Muscle of leg (tissue), 11 donors: Measurements from ENCODE around the gene CHRNA3. TPM values are rescaled to one million over a fixed set of nuclear protein-coding genes. Genes with fewer than 3 reads are reported as not detected.
"Not testable (repeated sequence)": the region's sequence is repeated elsewhere in the genome, so short reads cannot be mapped to it uniquely, and the experiment has no call there.

Experiments
- DNase-seq: peaks from one replicate; pipeline ENCODE4 v3.0.0; 2013
- H3K27ac ChIP-seq: one replicate; pipeline ENCODE4 v1.5.1; 2013; ENCODE audit warnings: mild to moderate bottlenecking, low read length, control low read depth
- H3K27me3 ChIP-seq: one replicate; pipeline ENCODE4 v1.6.1; 2013; ENCODE audit warnings: low read length; ENCODE audit not compliant: control insufficient read depth, insufficient read depth
- H3K36me3 ChIP-seq: one replicate; pipeline ENCODE4 v1.6.1; 2013; ENCODE audit warnings: low read length; ENCODE audit not compliant: control insufficient read depth, insufficient read depth
- H3K4me1 ChIP-seq: one replicate; pipeline ENCODE4 v1.6.1; 2013; ENCODE audit warnings: low read length; ENCODE audit not compliant: control insufficient read depth, insufficient read depth
- H3K4me3 ChIP-seq: one replicate; pipeline ENCODE4 v1.5.1; 2013; ENCODE audit warnings: low read length, control low read depth
- H3K9me3 ChIP-seq: replicated peaks from 2 replicates; pipeline ENCODE4 v1.6.1; 2013; ENCODE audit warnings: low read depth, low read length; ENCODE audit not compliant: control insufficient read depth
- WGBS: methylation state at CpG from one replicate; pipeline ENCODE4 v1.1.5; 2013; ENCODE audit warnings: missing lambda C conversion rate; ENCODE audit not compliant: insufficient coverage; 5-methylcytosine and 5-hydroxymethylcytosine counted together
- polyA plus RNA-seq, 8 donors: library from polyadenylated mRNA; unstranded; fragments of 120-200 nt; gene quantifications; one replicate each; pipeline versions ENCODE4 v1.2.1 to v1.2.3, GENCODE V29; 2013; ENCODE audit warnings: inconsistent platforms in 1 of 8, low replicate concordance in 1 of 8; ENCODE audit not compliant: insufficient read length in 8 of 8, insufficient read depth in 1 of 8
- total RNA-seq: library from RNA; stranded (reverse); fragments of 120-200 nt; gene quantifications from one replicate; pipeline ENCODE4 v1.2.4, GENCODE V29; 2013

Gene CHRNA3
- total and polyA plus RNA-seq, 9 donors, result 0.07 to 2.7 (median 0.17) TPM; not detected in 1

DNA sequence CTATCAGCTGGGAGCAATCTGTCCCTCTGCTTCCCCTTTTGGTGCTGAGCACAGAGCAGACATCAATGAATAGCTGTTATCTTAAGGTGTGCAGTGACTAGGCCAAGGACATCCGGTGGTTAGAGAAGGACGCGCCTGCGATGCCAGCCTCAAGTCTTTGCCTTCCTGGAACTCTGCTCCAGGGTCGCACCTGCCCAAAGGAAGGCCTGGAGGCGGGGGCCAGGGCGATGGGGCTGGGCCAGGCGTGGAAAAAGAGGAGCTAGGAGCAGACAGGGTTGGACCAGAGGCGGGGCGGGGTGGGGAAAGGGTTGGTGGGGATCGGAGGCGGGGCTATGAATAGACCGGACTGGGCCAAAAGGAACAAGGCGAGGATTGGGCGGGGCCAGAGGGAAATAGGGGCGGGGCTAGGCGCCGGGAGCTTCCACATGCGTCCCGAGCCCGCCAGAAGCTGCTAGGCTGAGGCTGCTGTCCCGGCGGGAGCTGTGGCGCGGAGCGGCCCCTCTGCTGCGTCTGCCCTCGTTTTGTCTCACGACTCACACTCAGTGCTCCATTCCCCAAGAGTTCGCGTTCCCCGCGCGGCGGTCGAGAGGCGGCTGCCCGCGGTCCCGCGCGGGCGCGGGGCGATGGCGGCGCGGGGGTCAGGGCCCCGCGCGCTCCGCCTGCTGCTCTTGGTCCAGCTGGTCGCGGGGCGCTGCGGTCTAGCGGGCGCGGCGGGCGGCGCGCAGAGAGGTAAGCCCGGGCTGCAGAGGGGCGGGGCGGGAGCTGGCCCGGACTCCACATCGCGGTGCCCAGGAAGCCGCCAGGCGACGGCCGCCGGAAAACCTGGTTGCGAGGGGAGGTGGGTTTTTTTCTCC is 55.5 kb downstream of the CHRNA3 start, which contains the start of gene CHRNA5:
TSS of gene CHRNA5 (plus strand) at position 424 of the 854 bp plus-strand sequence. CDS start at position 624, 200 bp downstream.
- H3K27ac ChIP-seq, result no peak within 1 kb of the TSS
- no peaks in the 10 kb centered on the region for H3K9me3 ChIP-seq
- H3K4me3 ChIP-seq, result peak within 1 kb of the TSS; percentile 45
- WGBS, result under 1% methylated on average over 68 of the region's 75 CpGs
- H3K4me1 ChIP-seq, result peaks cover 5% of the 10 kb centered on the region
- peaks cover 16% of the 10 kb centered on the region for H3K27me3 ChIP-seq
- no peaks in the 10 kb centered on the region for H3K36me3 ChIP-seq
- peak; percentile 89 for DNase-seq

DNA sequence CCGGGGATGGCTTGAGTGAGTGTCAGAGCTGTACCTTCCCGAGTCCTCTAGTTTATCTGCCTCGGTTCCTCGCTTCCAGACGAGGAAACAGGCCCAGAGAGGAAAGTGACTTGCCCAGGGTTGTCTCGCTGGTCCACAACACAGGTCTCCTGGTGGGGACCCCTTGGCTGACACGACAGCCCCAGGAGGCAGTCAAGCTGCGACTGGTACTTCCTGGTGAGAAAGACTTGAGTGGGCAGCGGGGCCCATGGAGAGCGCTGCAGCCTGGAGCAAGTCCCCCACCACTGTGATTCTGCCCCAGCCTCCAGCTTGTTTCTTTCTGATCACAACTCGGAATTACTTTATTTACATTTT is 56.1 kb downstream of the CHRNA3 start:
- H3K4me3 ChIP-seq, result no peak overlapping the region
- peaks cover 5% of the 10 kb centered on the region for H3K4me1 ChIP-seq
- DNase-seq, result no peak
- 66% methylated on average over 8 of the region's 11 CpGs for WGBS
- H3K27me3 ChIP-seq, result peaks cover 16% of the 10 kb centered on the region
- H3K36me3 ChIP-seq, result no peaks in the 10 kb centered on the region
- H3K27ac ChIP-seq, result no peak overlapping the region
- no peaks in the 10 kb centered on the region for H3K9me3 ChIP-seq

DNA sequence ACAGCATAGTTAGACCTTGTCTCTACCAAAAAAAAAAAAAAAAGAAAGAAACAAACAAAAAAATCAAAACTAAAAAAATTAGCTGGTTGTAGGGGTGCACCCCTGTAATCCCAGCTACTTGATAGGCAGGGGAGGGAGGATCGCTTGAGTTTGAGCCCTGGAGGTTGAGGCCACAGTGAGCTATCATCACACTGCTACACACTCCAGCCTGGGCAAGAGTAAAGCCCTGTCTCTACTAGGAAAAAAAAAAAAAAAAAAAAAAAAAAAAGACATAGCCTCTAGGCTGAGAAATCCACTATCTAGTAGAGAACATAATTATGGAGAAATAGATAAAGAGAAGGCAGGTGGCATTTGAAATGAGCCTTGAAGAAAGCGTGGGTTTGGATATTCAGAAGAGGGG is 57.7 kb downstream of the CHRNA3 start:
- no peak for DNase-seq
- WGBS, result 100% methylated on average over 1 of the region's 2 CpGs
- peaks cover 5% of the 10 kb centered on the region for H3K4me1 ChIP-seq

DNA sequence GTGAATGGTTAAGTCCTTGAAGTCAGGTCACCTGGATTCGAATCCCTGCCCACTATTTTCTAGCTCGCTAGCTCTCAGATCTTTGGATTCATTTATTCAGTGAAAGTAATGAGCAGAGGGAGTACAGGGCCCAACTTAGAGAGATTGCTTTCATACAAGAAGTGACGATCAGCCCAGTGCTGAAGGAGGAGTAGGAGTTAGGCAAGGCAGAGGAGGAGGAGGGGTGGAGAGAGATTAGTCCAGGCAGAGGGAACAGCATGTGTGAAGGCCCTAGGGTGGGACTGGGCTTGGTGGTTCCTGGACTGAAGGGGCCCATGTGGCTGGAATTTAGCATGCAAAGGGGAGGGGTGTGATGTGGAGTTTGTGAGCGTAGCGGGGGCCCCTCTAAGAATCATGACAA is 59.3 kb downstream of the CHRNA3 start:
- H3K4me1 ChIP-seq, result peaks cover 5% of the 10 kb centered on the region
- no peak for DNase-seq
- 75% methylated on average over 4 of the region's 5 CpGs for WGBS
- no peak overlapping the region for H3K4me3 ChIP-seq
- H3K36me3 ChIP-seq, result no peaks in the 10 kb centered on the region
- no peak overlapping the region for H3K27ac ChIP-seq
- H3K9me3 ChIP-seq, result no peaks in the 10 kb centered on the region
- peaks cover 14% of the 10 kb centered on the region for H3K27me3 ChIP-seq

More for the DNA sequence above, 57.7 kb downstream of the CHRNA3 start:
- H3K4me3 ChIP-seq, result no peak overlapping the region
- peaks cover 16% of the 10 kb centered on the region for H3K27me3 ChIP-seq
- H3K9me3 ChIP-seq, result no peaks in the 10 kb centered on the region
- H3K36me3 ChIP-seq, result no peaks in the 10 kb centered on the region
- H3K27ac ChIP-seq, result no peak overlapping the region

DNA sequence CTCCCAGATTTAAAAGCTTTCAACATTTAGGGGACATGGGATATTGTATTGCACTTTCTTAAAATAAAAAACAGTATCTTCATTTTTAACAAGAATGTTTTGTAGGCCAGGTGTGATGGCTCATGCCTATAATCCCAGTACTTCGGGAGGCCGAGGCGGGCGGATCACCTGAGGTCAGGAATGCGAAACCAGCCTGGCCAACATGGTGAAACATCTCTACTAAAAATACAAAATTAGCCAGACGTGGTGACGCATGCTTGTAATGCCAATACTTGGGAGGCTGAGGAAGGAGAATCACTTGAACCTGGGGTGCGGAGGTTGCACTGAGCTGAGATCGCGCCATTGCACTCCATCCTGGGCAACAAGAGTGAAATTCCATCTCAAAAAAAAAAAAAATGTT is 60.6 kb downstream of the CHRNA3 start:
- WGBS, result 94% methylated on average over 8 of the region's 10 CpGs
- H3K4me3 ChIP-seq, H3K27ac ChIP-seq, H3K36me3 ChIP-seq, H3K27me3 ChIP-seq, H3K9me3 ChIP-seq, DNase-seq, H3K4me1 ChIP-seq: not testable (repeated sequence)

DNA sequence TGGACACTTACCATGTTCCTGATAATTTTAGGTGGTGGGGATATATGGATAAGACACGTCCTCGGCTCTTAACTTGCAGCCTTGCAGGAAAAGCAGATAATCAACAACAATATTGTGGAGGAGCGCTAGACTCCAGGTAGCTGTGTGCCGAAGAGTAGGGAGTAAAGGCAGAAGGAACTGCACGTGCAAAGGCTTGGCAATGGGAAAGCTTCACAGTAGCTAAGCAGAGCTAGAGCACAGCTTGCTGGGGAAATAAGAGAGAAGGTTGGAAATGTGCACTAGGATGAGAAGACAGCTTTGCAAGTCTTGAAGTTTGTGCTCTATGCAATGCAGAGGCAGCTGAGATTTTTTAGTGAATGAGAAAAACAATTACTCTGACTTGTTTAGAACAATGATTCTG is 68.2 kb downstream of the CHRNA3 start:
- Histone ChIP-seq H3K36me3 (peaks cover 25% of the 10 kb centered on the region), H3K9me3 (no peaks in the 10 kb centered on the region), H3K27ac (no peak overlapping the region), H3K27me3 (no peaks in the 10 kb centered on the region), H3K4me3 (no peak overlapping the region), H3K4me1 (no peaks in the 10 kb centered on the region)
- DNase-seq, result no peak
- 55% methylated on average over 5 of the region's 5 CpGs for WGBS

DNA sequence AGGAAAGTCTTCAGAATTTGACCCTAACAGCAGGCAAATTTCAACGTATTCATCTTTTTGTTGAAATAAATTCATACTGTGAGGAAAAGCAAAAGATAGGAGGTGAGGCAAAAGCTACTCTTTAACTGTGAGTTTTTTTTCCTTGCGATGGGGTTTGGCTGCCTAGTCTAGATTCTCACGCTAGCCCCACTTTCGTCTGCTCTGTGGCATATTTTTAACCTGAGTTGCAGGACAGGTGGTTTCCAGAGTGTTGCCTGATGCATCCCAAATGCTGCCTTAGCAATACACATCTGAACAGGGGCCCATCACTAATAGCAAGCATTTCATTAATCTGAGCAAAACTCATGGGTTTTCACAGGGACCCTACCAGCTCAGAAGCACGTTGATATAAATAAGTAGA is 68.9 kb downstream of the CHRNA3 start:
- Histone ChIP-seq H3K27me3 (no peaks in the 10 kb centered on the region), H3K9me3 (no peaks in the 10 kb centered on the region), H3K27ac (no peak overlapping the region), H3K36me3 (peaks cover 28% of the 10 kb centered on the region), H3K4me3 (no peak overlapping the region), H3K4me1 (no peaks in the 10 kb centered on the region)
- no peak for DNase-seq
- WGBS, result 68% methylated on average over 3 of the region's 5 CpGs

DNA sequence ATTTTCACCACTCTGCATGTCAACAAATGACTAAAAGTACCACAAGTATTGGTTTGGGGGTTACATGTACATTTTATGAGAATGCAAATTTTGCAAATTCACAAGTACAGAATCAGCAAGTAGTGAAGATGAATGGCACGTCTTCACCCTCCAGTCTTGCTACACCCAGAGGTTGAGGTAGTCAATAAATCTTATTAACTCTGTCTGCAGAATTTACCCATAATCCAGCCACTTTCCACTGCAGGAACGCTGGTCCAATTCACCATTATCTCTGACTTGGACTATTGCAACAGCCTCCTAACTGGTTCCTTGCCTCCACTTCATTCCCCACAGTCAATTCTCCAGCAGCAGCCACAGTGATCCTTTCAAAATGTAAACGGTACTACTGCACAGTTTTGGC is 70.0 kb downstream of the CHRNA3 start:
- H3K9me3 ChIP-seq, result no peaks in the 10 kb centered on the region
- no peaks in the 10 kb centered on the region for H3K27me3 ChIP-seq
- 60% methylated on average over 2 of the region's 3 CpGs for WGBS
- H3K27ac ChIP-seq, result no peak overlapping the region
- H3K4me1 ChIP-seq, result no peaks in the 10 kb centered on the region
- no peak overlapping the region for H3K4me3 ChIP-seq
- peaks cover 34% of the 10 kb centered on the region for H3K36me3 ChIP-seq
- no peak for DNase-seq

DNA sequence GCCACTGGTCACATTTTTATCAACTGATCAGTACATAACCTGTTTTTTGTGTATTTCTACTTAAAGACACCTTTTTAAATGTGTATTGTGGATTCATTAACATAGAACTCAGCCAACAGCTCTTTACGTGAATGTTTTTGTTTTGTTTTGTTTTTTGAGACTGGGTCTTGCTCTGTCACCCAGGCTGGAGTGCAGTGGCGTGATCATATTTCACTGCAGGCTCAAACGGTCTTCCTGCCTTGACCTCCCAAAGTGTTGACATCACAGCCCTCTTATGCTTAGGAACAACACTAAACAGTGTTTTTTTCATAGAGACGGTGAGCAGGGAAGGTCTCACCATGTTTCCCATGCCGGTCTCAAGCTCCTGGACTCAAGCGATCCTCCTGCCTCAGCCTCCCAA is 70.6 kb downstream of the CHRNA3 start:
- 56% methylated on average over 4 of the region's 6 CpGs for WGBS
- Histone ChIP-seq H3K4me3 (no peak overlapping the region), H3K9me3 (no peaks in the 10 kb centered on the region), H3K27me3 (no peaks in the 10 kb centered on the region), H3K4me1 (no peaks in the 10 kb centered on the region), H3K27ac (no peak overlapping the region), H3K36me3 (peaks cover 38% of the 10 kb centered on the region)
- no peak for DNase-seq
